GM12865 (cell line): Measurements from ENCODE around the gene LGMN.
"Not testable (repeated sequence)": the region's sequence is repeated elsewhere in the genome, so short reads cannot be mapped to it uniquely, and the experiment has no call there.

Experiments
- DNase-seq: peaks from one replicate; pipeline ENCODE4 v3.0.0; 2010; ENCODE audit warnings: low read depth
- H3K4me3 ChIP-seq: 2 replicates; pipeline ENCODE4 v1.5.1; 2011; ENCODE audit warnings: mild to moderate bottlenecking, low read depth, low read length, control low read depth
- CTCF ChIP-seq: IDR thresholded peaks from 2 replicates; pipeline ENCODE4 v1.5.1; 2011; ENCODE audit warnings: low read length, control low read depth, low read depth, inconsistent platforms; ENCODE audit not compliant: insufficient read depth; ENCODE audit errors: missing control alignments

The LGMN gene

DNA sequence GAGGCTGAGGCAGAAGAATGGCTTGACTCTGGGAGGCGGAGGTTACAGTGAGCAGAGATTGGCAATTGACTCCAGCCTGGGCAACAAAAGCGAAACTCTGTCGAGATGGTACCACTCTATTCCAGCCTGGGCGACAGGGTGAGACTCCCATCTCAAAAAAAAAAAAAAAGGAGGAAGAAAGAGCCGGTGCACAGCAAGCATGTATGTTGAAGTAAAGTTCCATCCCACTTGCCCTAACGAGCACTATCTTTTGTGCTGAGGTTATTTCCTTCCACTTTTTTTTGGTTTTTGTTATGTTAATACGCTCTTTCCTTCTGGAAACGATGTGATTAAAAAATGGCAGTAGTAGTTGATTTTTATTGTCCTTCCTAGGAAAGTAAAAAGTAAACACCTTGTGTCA lies 26.1 kb upstream of the LGMN start:
- no peak overlapping the region for H3K4me3 ChIP-seq
- DNase-seq = no peak
- no peak for TF ChIP-seq CTCF

- DNase-seq = peak; percentile 55
- no peak overlapping the region for H3K4me3 ChIP-seq
- TF ChIP-seq CTCF = no peak
These were observed 22.1 kb upstream of the LGMN start for GRCh38 chr14:92770484-92770883.

GRCh38 chr14:92768795-92769194 lies 20.4 kb upstream of the LGMN start:
- TF ChIP-seq CTCF = no peak

GRCh38 chr14:92768236-92768635 lies 19.8 kb upstream of the LGMN start:
- H3K4me3 ChIP-seq = not testable (repeated sequence)
- DNase-seq = peak; percentile 94

More at GRCh38 chr14:92768795-92769194, 20.4 kb upstream of the LGMN start:
- DNase-seq = peak; percentile 57
- H3K4me3 ChIP-seq = peak overlapping the region; percentile 15; the same call in 1 of the 2 replicates

DNA sequence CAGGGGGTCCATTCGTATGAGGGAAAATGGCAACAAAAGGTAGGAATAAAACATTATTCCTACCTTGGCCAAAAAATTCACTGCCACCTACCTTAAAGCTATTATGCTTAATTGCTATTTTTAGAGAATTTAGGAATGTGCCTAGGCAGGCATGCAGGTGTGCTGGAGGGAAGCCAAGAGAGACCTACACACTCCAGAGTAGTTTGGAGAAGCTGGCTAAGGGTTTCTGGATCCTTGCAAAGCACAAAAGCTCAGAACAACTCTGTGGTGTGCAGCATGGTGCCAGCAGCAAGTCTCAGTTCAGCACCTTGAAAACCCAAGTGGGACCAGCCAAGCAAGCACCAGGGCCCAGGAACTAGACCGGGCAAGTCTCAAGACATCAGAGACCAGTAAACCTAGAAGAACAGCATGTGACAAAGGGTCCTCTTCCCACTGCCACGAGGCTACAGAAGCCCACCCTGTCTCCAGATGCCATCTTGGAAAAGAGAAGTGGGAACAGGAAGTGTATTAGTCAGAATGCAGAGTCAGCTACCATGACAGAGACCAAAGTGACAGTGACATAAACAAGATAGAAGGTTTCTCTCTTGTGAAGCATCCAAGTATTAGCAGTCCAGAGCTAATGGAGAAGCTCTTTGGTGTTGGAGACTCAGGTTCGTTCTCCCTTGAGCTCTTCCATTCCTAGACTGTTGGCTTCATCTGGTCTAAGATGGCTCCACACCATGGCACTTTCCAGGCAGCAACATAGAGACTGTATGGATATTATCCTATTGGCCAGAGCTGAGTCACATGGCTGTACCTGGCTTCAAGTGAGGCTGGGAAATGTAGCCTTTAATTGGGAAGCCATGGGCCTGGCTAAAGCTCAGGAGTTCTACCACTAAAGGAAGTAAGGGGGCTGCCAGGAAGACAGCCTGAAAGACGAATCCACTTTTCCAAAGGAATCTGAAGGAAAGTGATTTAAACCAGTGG lies 15.5 kb upstream of the LGMN start:
- DNase-seq = not testable (repeated sequence)

DNA sequence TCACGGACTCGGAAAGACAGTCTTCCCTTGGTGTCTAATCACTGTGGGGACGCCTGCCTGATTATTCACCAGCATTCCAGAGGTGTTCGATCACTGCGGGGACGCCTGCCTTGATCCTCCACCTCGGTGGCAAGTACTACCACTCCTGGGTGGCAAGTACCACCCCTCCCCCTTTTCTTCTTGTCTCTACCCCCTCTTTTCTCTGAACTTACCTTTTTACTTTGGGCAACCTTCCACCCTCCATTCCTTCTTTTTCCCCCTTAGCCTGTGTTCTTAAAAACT lies 12.0 kb upstream of the LGMN start:
- TF ChIP-seq CTCF = no peak
- DNase-seq = no peak
- no peak overlapping the region for H3K4me3 ChIP-seq

More for the DNA sequence above, 15.5 kb upstream of the LGMN start:
- H3K4me3 ChIP-seq = not testable (repeated sequence)

- H3K4me3 ChIP-seq = peak overlapping the region; percentile 3; the same call in 1 of the 2 replicates
- peak; percentile 74 for DNase-seq
- no peak for TF ChIP-seq CTCF
These were observed 11.5 kb upstream of the LGMN start for GRCh38 chr14:92759679-92760523.
